Left lung (tissue), 10 donors: ENCODE measurements around the gene GREB1. TPM values are rescaled to one million over a fixed set of nuclear protein-coding genes. Genes with fewer than 3 reads are reported as not detected.

Source experiments
- ATAC-seq: fragments of 200-7000 bp; cut with Tn5 transposase; one replicate; pipeline ENCODE4 v1.9.1; 2020; ENCODE audit warnings: moderate library complexity
- DNase-seq, 4 donors: peaks; one replicate each; pipeline ENCODE4 v3.0.0-alpha.2; 2013 to 2020
- H3K27ac ChIP-seq, 2 donors: fragments of 200-600 bp; sonication (generic) in 1 of 2; one replicate each; pipeline versions ENCODE4 v1.5.0 to v1.8.0; 2020 to 2021
- H3K27me3 ChIP-seq, 2 donors: fragments of 200-600 bp; sonication (generic) in 1 of 2; one replicate each; pipeline versions ENCODE4 v1.5.0 to v1.8.0; 2020 to 2021
- H3K36me3 ChIP-seq, 2 donors: fragments of 200-600 bp; sonication (generic) in 1 of 2; one replicate each; pipeline versions ENCODE4 v1.5.0 to v1.8.0; 2020 to 2021
- H3K4me1 ChIP-seq, 2 donors: fragments of 200-600 bp; one replicate each; pipeline ENCODE4 v1.8.0; 2021
- H3K4me3 ChIP-seq, 2 donors: fragments of 200-600 bp; sonication (generic) in 1 of 2; one replicate each; pipeline versions ENCODE4 v1.5.0 to v1.8.0; 2020 to 2021; ENCODE audit warnings: mild to moderate bottlenecking in 1 of 2
- H3K9me3 ChIP-seq, 2 donors: fragments of 200-600 bp; sonication (generic) in 1 of 2; one replicate each; pipeline versions ENCODE4 v1.5.0 to v1.8.0; 2020 to 2021
- intact Hi-C, 2 donors: fragments of 100-400 bp; cut with DNase I; formaldehyde crosslinking; loops; one replicate each; pipeline versions ENCODE4 v1.11.2 to v1.14.2; 2022
- polyA plus RNA-seq, 6 donors: library from polyadenylated mRNA; unstranded; fragments of 120-200 nt; gene quantifications; one replicate each; pipeline ENCODE4 v1.2.1, GENCODE V29; 2013; ENCODE audit not compliant: insufficient read length in 6 of 6
- total RNA-seq, 2 donors: library from RNA; stranded (reverse); fragmentation: NEBNext Ultra II Directional; extraction: Animal tissue kit (Norgen Biotek cat#: 25700); gene quantifications; one replicate each; pipeline ENCODE4 v1.2.1, GENCODE V29; 2021
- TF ChIP-seq, protein P1 (sequence below), 2 donors: fragments of 200-600 bp; sonication (generic) in 1 of 2; IDR thresholded peaks; one replicate each; pipeline versions ENCODE4 v1.5.0 to v1.8.0; 2021; ENCODE audit warnings: antibody characterized with exemption in 2 of 2
- donor health status: DM: no; HTN: yes; CAD: no.
- donor health status: DM: no; HTN: no; CAD: no.

The GREB1 gene
- total and polyA plus RNA-seq, 8 donors, result 1.6 to 19.1 (median 12.7) TPM

DNA sequence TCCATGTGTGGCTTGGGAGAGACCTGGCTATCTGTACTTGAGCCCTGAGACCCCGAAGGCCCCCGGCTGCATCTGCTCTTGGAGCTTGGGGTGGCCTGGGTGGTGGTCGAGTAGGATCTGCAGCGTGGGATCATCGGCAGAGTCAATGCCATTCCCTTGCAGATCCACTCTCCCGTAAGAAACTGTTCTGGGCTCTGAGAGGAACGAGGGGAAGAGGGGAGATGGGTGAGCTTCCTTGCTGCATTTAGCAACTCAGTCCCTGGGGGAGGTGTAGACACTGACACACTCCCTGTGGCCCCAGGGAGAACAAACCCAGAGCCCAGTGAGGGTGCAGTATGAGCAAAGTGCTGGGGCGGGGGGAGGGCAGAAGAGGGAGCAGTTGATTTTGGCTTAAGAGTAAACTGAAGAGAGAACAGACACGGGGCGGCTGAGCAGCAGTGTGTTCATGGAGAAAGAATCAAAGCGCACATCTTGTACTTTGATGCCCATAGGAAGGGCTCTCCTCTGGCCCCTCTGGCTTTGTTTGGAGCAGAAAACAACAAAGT lies 8.5 kb downstream of the GREB1 start:
- Histone ChIP-seq H3K9me3 (no peaks in the 10 kb centered on the region), H3K27me3 (peaks cover 0 to 33% of the 10 kb centered on the region in 2 donors), H3K4me1 (no peaks in the 10 kb centered on the region), H3K4me3 (no peak overlapping the region), H3K27ac (no peak overlapping the region), H3K36me3 (no peaks in the 10 kb centered on the region)
- intact Hi-C loops, result no loop called here
- DNase-seq, result no peak
- no peak for ATAC-seq
- TF ChIP-seq, protein P1, sequence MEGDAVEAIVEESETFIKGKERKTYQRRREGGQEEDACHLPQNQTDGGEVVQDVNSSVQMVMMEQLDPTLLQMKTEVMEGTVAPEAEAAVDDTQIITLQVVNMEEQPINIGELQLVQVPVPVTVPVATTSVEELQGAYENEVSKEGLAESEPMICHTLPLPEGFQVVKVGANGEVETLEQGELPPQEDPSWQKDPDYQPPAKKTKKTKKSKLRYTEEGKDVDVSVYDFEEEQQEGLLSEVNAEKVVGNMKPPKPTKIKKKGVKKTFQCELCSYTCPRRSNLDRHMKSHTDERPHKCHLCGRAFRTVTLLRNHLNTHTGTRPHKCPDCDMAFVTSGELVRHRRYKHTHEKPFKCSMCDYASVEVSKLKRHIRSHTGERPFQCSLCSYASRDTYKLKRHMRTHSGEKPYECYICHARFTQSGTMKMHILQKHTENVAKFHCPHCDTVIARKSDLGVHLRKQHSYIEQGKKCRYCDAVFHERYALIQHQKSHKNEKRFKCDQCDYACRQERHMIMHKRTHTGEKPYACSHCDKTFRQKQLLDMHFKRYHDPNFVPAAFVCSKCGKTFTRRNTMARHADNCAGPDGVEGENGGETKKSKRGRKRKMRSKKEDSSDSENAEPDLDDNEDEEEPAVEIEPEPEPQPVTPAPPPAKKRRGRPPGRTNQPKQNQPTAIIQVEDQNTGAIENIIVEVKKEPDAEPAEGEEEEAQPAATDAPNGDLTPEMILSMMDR (IDR thresholded peaks at IDR 0.05), result no peak

- no peak overlapping the region for H3K4me3 ChIP-seq
- no peak overlapping the region for H3K27ac ChIP-seq
- H3K36me3 ChIP-seq, result no peaks in the 10 kb centered on the region
- intact Hi-C loops, result no loop called here
- H3K4me1 ChIP-seq, result no peaks in the 10 kb centered on the region
- DNase-seq, result no peak
- TF ChIP-seq, protein P1 (IDR thresholded peaks at IDR 0.05), result no peak
- H3K9me3 ChIP-seq, result no peaks in the 10 kb centered on the region
- H3K27me3 ChIP-seq, result peaks cover 0 to 25% of the 10 kb centered on the region in 2 donors
- no peak for ATAC-seq
Measured at GRCh38 chr2:11543337-11544216, 9.7 kb downstream of the GREB1 start.

DNA sequence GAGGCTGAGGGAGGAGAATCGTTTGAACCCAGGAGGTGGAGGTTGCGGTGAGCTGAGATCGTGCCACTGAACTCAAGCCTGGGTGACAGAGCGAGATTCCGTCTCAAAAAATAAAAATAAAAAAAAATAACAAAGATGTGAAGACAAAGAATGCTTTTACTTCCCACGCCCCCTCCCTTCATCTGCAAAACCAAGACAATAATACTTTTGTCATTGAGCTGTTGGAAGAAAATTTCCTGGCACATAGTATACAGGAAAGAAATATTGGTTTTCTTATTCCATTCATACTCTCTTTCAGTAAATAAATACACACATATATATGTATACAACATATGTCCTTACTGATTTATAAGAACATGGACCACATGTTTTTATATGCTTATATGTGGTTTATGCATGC lies 12.2 kb downstream of the GREB1 start:
- DNase-seq, result no peak

GRCh38 chr2:11547912-11548497 lies 14.2 kb downstream of the GREB1 start:
- ATAC-seq (no peak), DNase-seq (no peak)
- Histone ChIP-seq H3K9me3 (peaks cover 0 to 3% of the 10 kb centered on the region in 2 donors), H3K4me3 (no peak overlapping the region), H3K27ac (no peak overlapping the region), H3K4me1 (no peaks in the 10 kb centered on the region), H3K36me3 (no peaks in the 10 kb centered on the region), H3K27me3 (peaks cover 7 to 17% of the 10 kb centered on the region in 2 donors)
- intact Hi-C loops, result no loop called here
- TF ChIP-seq, protein P1 (IDR thresholded peaks at IDR 0.05), result no peak

More for the DNA sequence above, 12.2 kb downstream of the GREB1 start:
- no peak overlapping the region for H3K27ac ChIP-seq
- ATAC-seq, result no peak
- no peak overlapping the region for H3K4me3 ChIP-seq
- intact Hi-C loops, result no loop called here
- peaks cover 0 to 3% of the 10 kb centered on the region in 2 donors for H3K9me3 ChIP-seq
- H3K27me3 ChIP-seq, result peaks cover 7 to 16% of the 10 kb centered on the region in 2 donors
- no peaks in the 10 kb centered on the region for H3K4me1 ChIP-seq
- TF ChIP-seq, protein P1 (IDR thresholded peaks at IDR 0.05), result no peak
- no peaks in the 10 kb centered on the region for H3K36me3 ChIP-seq

- TF ChIP-seq, protein P1 (IDR thresholded peaks at IDR 0.05), result no peak
- intact Hi-C loops, result no loop called here
- ATAC-seq (no peak), DNase-seq (no peak)
- Histone ChIP-seq H3K4me1 (peaks cover 0 to 3% of the 10 kb centered on the region in 2 donors), H3K9me3 (peaks cover 0 to 3% of the 10 kb centered on the region in 2 donors), H3K27ac (no peak overlapping the region), H3K36me3 (no peaks in the 10 kb centered on the region), H3K27me3 (peaks cover 7% of the 10 kb centered on the region in 2 donors), H3K4me3 (no peak overlapping the region)
Measured at GRCh38 chr2:11550302-11550701, 16.5 kb downstream of the GREB1 start.
